ENCODE results near the gene FAM124B. TPM values are rescaled to one million over a fixed set of nuclear protein-coding genes. Genes with fewer than 3 reads are reported as not detected.

FAM124B gene
- total and polyA plus RNA-seq, 2 of the 8 experiments (the other 6 are each of a cell fraction or from before 2014, with no cell fraction given) = 2.1 to 2.6 TPM

GRCh38 chr2:224427471-224427870, 25.6 kb upstream of the FAM124B start:
- no peak overlapping the region for H2BK12ac ChIP-seq (ENCODE audit: low read depth, low read length)
- no peak overlapping the region for H3K4ac ChIP-seq (replicated peaks; ENCODE audit: insufficient read length, low read depth, low read length)
- H3K36me3 ChIP-seq (ENCODE audit: control insufficient read depth in 2 of 4, insufficient read depth in 4 of 4, low read length in 3 of 4) = 0 out of 8 replicates have a peak, but pooled peaks cover 0 to 2% (median 0%) of the 10 kb centered on the region in 4 experiments
- H2AK5ac ChIP-seq (ENCODE audit: low read depth, low read length) = no peak overlapping the region
- no peak overlapping the region for H3K9ac ChIP-seq (replicated peaks in 1 of 4; ENCODE audit: extremely low read depth in 1 of 4, low read depth in 3 of 4, low read length in 3 of 4)
- POLR2A ChIA-PET (ENCODE audit: partially characterized antibody) = interaction anchor here (1.3 kb wide), 1 partner anchor 8 kb away, joined by 3 read pairs; no protein-coding TSS in a partner anchor
- no peak overlapping the region for H3K4me2 ChIP-seq (ENCODE audit: insufficient read depth in 1 of 2, low read depth in 2 of 2, low read length in 2 of 2)
- 0 out of 4 replicates have a peak, but pooled peaks cover 0 to 8% of the 10 kb centered on the region in 2 experiments for H3K9me3 ChIP-seq (ENCODE audit: insufficient read depth in 2 of 2, low read depth in 1 of 2, low read length in 1 of 2)
- H3K18ac ChIP-seq (ENCODE audit: extremely low read depth, low read length) = no peak overlapping the region
- no peak overlapping the region for H2BK5ac ChIP-seq (ENCODE audit: low read depth, low read length)
- no peaks in the 10 kb centered on the region for H4K20me1 ChIP-seq (replicated peaks in 1 of 2; ENCODE audit: control insufficient read depth in 1 of 2, insufficient read depth in 2 of 2, low read length in 2 of 2)
- no peaks in the 10 kb centered on the region for H3K23me2 ChIP-seq (ENCODE audit: low read depth, low read length)
- H2BK20ac ChIP-seq (ENCODE audit: low read length) = no peak overlapping the region
- no peak overlapping the region for H2BK120ac ChIP-seq (replicated peaks; ENCODE audit: low read depth, low read length)
- no peak overlapping the region for H3K14ac ChIP-seq (ENCODE audit: insufficient read length)
- no peak overlapping the region for H4K5ac ChIP-seq (ENCODE audit: insufficient read length, low read depth, low read length)
- H4K8ac ChIP-seq (ENCODE audit: extremely low read depth, insufficient read depth, low read length) = no peak overlapping the region
- no peak overlapping the region for H3K4me3 ChIP-seq (ENCODE audit: extremely low read depth in 1 of 4, insufficient read depth in 2 of 4, low read depth in 3 of 4, low read length in 4 of 4)
- H4K91ac ChIP-seq (replicated peaks; ENCODE audit: insufficient read length, low read length) = no peak overlapping the region
- H3K23ac ChIP-seq (ENCODE audit: insufficient read length) = no peak overlapping the region
- no peak overlapping the region for H2AFZ ChIP-seq (ENCODE audit: low read length)
- CTCF ChIA-PET (ENCODE audit: partially characterized antibody) = interaction anchor here (1.3 kb wide), 1 partner anchor 40 kb away, joined by 3 read pairs; no protein-coding TSS in a partner anchor
- no peak overlapping the region for H3K56ac ChIP-seq (replicated peaks; ENCODE audit: insufficient read length, low read depth, low read length)
- H3K27ac ChIP-seq (ENCODE audit: low read depth, low read length) = no peak overlapping the region
- no peak overlapping the region for H2BK15ac ChIP-seq (ENCODE audit: low read length)
- peaks cover 0 to 3% (median 2%) of the 10 kb centered on the region in 4 experiments; a peak in 1 of 7 replicates for H3K4me1 ChIP-seq (replicated peaks in 1 of 4; ENCODE audit: control insufficient read depth in 3 of 4, insufficient read depth in 4 of 4, low read length in 3 of 4)
- FAIRE-seq (no peak), DNase-seq (ENCODE audit: low read depth in 1 of 2, low spot score in 2 of 2) (no peak)
- H3K79me1 ChIP-seq (ENCODE audit: low read depth, low read length) = no peaks in the 10 kb centered on the region
- H3K27me3 ChIP-seq (replicated peaks in 1 of 4; ENCODE audit: control insufficient read depth in 3 of 4, extremely low read depth in 1 of 4, insufficient read depth in 3 of 4, low read length in 3 of 4) = no peaks in the 10 kb centered on the region
- no peaks in the 10 kb centered on the region; a peak in 1 of 4 replicates for H3K79me2 ChIP-seq (ENCODE audit: control insufficient read depth in 1 of 2, insufficient read depth in 2 of 2, low read length in 2 of 2)
- 83% methylated on average over 4 of the region's 4 CpGs; no CpG with 5 or more reads in 1 of the 2 experiments for WGBS, 2 experiments (ENCODE audit: extremely low coverage in 1 of 2, insufficient coverage in 1 of 2, insufficient read length in 1 of 2, insufficient replicate concordance in 2 of 2, low coverage in 1 of 2, low lambda C conversion rate in 2 of 2, missing lambda C conversion rate in 1 of 2)
- no peak for TF ChIP-seq EGR1 (IDR thresholded peaks at IDR 0.05; ENCODE audit: borderline replicate concordance, low read depth, low read length)
- no peak for TF ChIP-seq SUZ12 (IDR thresholded peaks at IDR 0.05; ENCODE audit: low read length)
- no peak for TF ChIP-seq BACH1 (IDR thresholded peaks at IDR 0.05; ENCODE audit: low read length)
- no peak for TF ChIP-seq TBP (IDR thresholded peaks at IDR 0.05; ENCODE audit: low read depth, low read length)
- no peak for TF ChIP-seq RAD21 (IDR thresholded peaks at IDR 0.05 in 1 of 2, conservative IDR thresholded peaks at IDR 0.05 in 1 of 2; ENCODE audit: low read depth in 2 of 2, low read length in 2 of 2)
- no peak for TF ChIP-seq USF2 (IDR thresholded peaks at IDR 0.05; ENCODE audit: low read length)
- no peak for TF ChIP-seq NRF1 (IDR thresholded peaks at IDR 0.05; ENCODE audit: low read depth, low read length)
- no peak for TF ChIP-seq GTF2F1 (IDR thresholded peaks at IDR 0.05; ENCODE audit: borderline replicate concordance, low read depth, low read length)
- TF ChIP-seq POLR2AphosphoS5 (IDR thresholded peaks at IDR 0.05; ENCODE audit: low read depth, low read length) = no peak
- TF ChIP-seq SP2 (IDR thresholded peaks at IDR 0.05; ENCODE audit: low read length) = no peak
- TF ChIP-seq JUND (IDR thresholded peaks at IDR 0.05; ENCODE audit: low read length) = no peak
- no peak for TF ChIP-seq CHD1 (IDR thresholded peaks at IDR 0.05; ENCODE audit: low read depth, low read length)
- TF ChIP-seq SIN3A (conservative IDR thresholded peaks at IDR 0.05 in 1 of 2, IDR thresholded peaks at IDR 0.05 in 1 of 2; ENCODE audit: low read depth in 1 of 2, low read length in 2 of 2) = no peak

Measured in H1 (cell line).